GM12873 (cell line): Measurements from ENCODE around the gene GINS1.

Experiments
- CTCF ChIP-seq: IDR thresholded peaks from 2 replicates; pipeline ENCODE4 v1.5.1; 2012; ENCODE audit warnings: low read depth, mild to moderate bottlenecking, moderate library complexity, low read length, control low read depth; ENCODE audit not compliant: insufficient read depth; ENCODE audit errors: missing control alignments

The GINS1 gene

GRCh38 chr20:25464501-25465242, 57.2 kb downstream of the GINS1 start:
- no peak for TF ChIP-seq CTCF

GRCh38 chr20:25465243-25466135, 58.0 kb downstream of the GINS1 start:
- no peak for TF ChIP-seq CTCF

- no peak for TF ChIP-seq CTCF
Measured at GRCh38 chr20:25466846-25467245, 59.4 kb downstream of the GINS1 start.

GRCh38 chr20:25467441-25467840, 60.0 kb downstream of the GINS1 start:
- no peak for TF ChIP-seq CTCF

GRCh38 chr20:25468126-25469075, 60.9 kb downstream of the GINS1 start:
- no peak for TF ChIP-seq CTCF

GRCh38 chr20:25469558-25469957, 62.1 kb downstream of the GINS1 start:
- TF ChIP-seq CTCF: no peak

- peak; percentile 67 for TF ChIP-seq CTCF
Measured at GRCh38 chr20:25470045-25470444, 62.6 kb downstream of the GINS1 start.
